HepG2 (cell line): ENCODE measurements around the gene SIGLEC7. TPM values are rescaled to one million over a fixed set of nuclear protein-coding genes. Genes with fewer than 3 reads are reported as not detected.

Source experiments
- FOXP1 ChIP-seq, 2 experiments: fragments of 450-650 bp in 1 of 2; IDR thresholded peaks; 2 replicates each; pipeline ENCODE4 v1.6.1; 2017 to 2018; ENCODE audit warnings: antibody characterized with exemption in 1 of 2
- NFIB ChIP-seq: sonication (generic); formaldehyde crosslinking; IDR thresholded peaks from 2 replicates; pipeline ENCODE4 v1.9.0; 2021; ENCODE audit warnings: missing genetic modification reagents, mild to moderate bottlenecking, borderline replicate concordance
- POLR2A ChIP-seq, 2 experiments: IDR thresholded peaks; 2 replicates each; pipeline ENCODE4 v1.6.1; 2011; ENCODE audit warnings: low read depth in 2 of 2, low read length in 2 of 2, mild to moderate bottlenecking in 1 of 2, moderate library complexity in 1 of 2; ENCODE audit not compliant: insufficient read depth in 1 of 2
- RAD51 ChIP-seq: fragments of 450-650 bp; IDR thresholded peaks from 2 replicates; pipeline ENCODE4 v1.6.1; 2016; ENCODE audit warnings: borderline replicate concordance
- RFXANK ChIP-seq: IDR thresholded peaks from 2 replicates; pipeline ENCODE4 v1.6.1; 2016
- SNRNP70 ChIP-seq: fragments of 200-400 bp; formaldehyde crosslinking; IDR thresholded peaks from 2 replicates; pipeline ENCODE4 v1.6.1; 2017; ENCODE audit warnings: mild to moderate bottlenecking, low read depth, low read length, moderate library complexity
- STAG1 ChIP-seq: sonication (generic); formaldehyde crosslinking; IDR thresholded peaks from 2 replicates; pipeline ENCODE4 v1.4.0; 2020; ENCODE audit warnings: missing genetic modification reagents
- ZMYM2 ChIP-seq: sonication (generic); formaldehyde crosslinking; IDR thresholded peaks from 2 replicates; pipeline ENCODE4 v1.8.0; 2022; ENCODE audit warnings: mild to moderate bottlenecking, missing genetic modification reagents
- ZNF326 ChIP-seq: sonication (generic); formaldehyde crosslinking; IDR thresholded peaks from 2 replicates; pipeline ENCODE4 v1.4.0; 2020; ENCODE audit warnings: missing genetic modification reagents, borderline replicate concordance
- ZNF350 ChIP-seq: sonication (generic); formaldehyde crosslinking; IDR thresholded peaks from 2 replicates; pipeline ENCODE4 v1.4.0; 2020; ENCODE audit warnings: mild to moderate bottlenecking, low read depth, missing genetic modification reagents, borderline replicate concordance
- ZNF446 ChIP-seq: sonication (generic); formaldehyde crosslinking; IDR thresholded peaks from 2 replicates; pipeline ENCODE4 v1.5.0; 2020; ENCODE audit warnings: mild to moderate bottlenecking, missing genetic modification reagents
- ZNF468 ChIP-seq: sonication (generic); formaldehyde crosslinking; IDR thresholded peaks from 2 replicates; pipeline ENCODE4 v1.8.0; 2022; ENCODE audit warnings: mild to moderate bottlenecking, moderate library complexity, missing genetic modification reagents
- ZNF615 ChIP-seq: sonication (generic); formaldehyde crosslinking; IDR thresholded peaks from 2 replicates; pipeline ENCODE4 v1.5.0; 2020; ENCODE audit warnings: mild to moderate bottlenecking, missing genetic modification reagents, borderline replicate concordance
- ZNF703 ChIP-seq: sonication (generic); formaldehyde crosslinking; IDR thresholded peaks from 2 replicates; pipeline ENCODE4 v1.5.1; 2020; ENCODE audit warnings: missing genetic modification reagents, mild to moderate bottlenecking, moderate library complexity, borderline replicate concordance
- ZNF724P ChIP-seq: sonication (generic); formaldehyde crosslinking; IDR thresholded peaks from 2 replicates; pipeline ENCODE4 v1.8.0; 2022; ENCODE audit warnings: missing genetic modification reagents, borderline replicate concordance
- polyA plus RNA-seq, 8 experiments: library from polyadenylated mRNA; depleted of rRNA in 3 of 8; stranded (reverse) in 7 of 8; unstranded in 1 of 8; fragments of >200 nt; fragmentation: Illumina TruSeq in 4 of 8; extraction: Trizol in 4 of 8; gene quantifications; 2 replicates each; pipeline versions ENCODE4 v1.2.1 to v1.2.3, GENCODE V29; 2011 to 2016; ENCODE audit warnings: low read depth in 4 of 8, missing spikeins in 1 of 8, mixed read lengths in 1 of 8; ENCODE audit not compliant: insufficient read depth in 1 of 8
- total RNA-seq, 5 experiments: library from RNA; depleted of rRNA; stranded (reverse); fragments of >200 nt; fragmentation: Illumina TruSeq; extraction: Trizol; gene quantifications; 2 replicates each; pipeline ENCODE4 v1.2.3, GENCODE V29; 2016; ENCODE audit warnings: low read depth in 1 of 5
- TF ChIP-seq, protein P1 (sequence below): sonication (generic); formaldehyde crosslinking; IDR thresholded peaks from 2 replicates; pipeline ENCODE4 v1.4.0; 2020; ENCODE audit warnings: missing genetic modification reagents
- TF ChIP-seq, protein P2 (sequence below): sonication (generic); formaldehyde crosslinking; IDR thresholded peaks from 2 replicates; pipeline ENCODE4 v1.5.0; 2020; ENCODE audit warnings: mild to moderate bottlenecking, low read depth, missing genetic modification reagents, borderline replicate concordance
- TF ChIP-seq, protein P3 (sequence below): sonication (generic); formaldehyde crosslinking; IDR thresholded peaks from 2 replicates; pipeline ENCODE4 v1.8.1; 2022; ENCODE audit warnings: mild to moderate bottlenecking, missing genetic modification reagents
- TF ChIP-seq, protein P4 (sequence below): sonication (generic); formaldehyde crosslinking; IDR thresholded peaks from 2 replicates; pipeline ENCODE4 v1.4.0; 2020; ENCODE audit warnings: low read depth, mild to moderate bottlenecking, missing genetic modification reagents

The SIGLEC7 gene
- total and polyA plus RNA-seq, 2 of the 13 experiments (the other 11 are each of a cell fraction or from before 2014, with no cell fraction given) = not detected

DNA sequence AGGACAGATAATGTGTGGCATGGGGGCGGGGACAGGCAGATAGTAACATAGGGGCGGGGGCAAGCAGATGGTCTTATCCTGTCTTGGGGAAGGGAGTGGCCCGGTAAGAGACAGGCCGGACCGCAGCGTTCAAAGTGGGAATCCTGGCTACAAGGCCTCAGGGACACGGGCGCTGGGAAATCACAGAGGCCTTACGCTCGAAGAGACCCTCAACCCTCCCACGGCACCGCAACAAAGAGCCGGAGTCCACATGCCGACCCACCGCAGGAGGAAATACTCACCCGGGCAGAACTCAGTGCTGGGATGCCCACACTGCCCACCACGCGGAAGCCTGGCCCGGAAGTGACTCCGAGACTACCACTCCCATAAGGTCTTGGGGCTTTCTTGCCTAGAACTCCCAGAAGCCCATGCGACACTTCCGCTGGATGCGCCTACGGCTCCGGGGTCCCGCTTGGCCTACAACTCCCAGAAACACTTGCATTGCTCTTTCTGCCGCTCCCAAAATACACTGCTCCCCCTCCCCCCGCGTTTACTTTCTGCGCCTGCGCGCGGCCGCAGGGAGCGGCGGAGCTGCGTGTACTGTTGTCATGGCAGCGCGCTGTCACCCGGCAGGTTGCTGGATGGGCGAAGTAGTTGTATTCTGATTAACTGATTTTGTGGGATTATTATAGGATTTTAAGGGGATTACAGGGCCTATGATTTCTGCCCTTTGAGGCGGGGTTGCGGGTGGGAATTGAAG, 33.9 kb upstream of the SIGLEC7 start, which contains the start of gene CTU1 (continued):
- TF ChIP-seq, protein P1, sequence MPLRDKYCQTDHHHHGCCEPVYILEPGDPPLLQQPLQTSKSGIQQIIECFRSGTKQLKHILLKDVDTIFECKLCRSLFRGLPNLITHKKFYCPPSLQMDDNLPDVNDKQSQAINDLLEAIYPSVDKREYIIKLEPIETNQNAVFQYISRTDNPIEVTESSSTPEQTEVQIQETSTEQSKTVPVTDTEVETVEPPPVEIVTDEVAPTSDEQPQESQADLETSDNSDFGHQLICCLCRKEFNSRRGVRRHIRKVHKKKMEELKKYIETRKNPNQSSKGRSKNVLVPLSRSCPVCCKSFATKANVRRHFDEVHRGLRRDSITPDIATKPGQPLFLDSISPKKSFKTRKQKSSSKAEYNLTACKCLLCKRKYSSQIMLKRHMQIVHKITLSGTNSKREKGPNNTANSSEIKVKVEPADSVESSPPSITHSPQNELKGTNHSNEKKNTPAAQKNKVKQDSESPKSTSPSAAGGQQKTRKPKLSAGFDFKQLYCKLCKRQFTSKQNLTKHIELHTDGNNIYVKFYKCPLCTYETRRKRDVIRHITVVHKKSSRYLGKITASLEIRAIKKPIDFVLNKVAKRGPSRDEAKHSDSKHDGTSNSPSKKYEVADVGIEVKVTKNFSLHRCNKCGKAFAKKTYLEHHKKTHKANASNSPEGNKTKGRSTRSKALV (CRISPR knock-in tag) = 0 out of 2 replicates have a peak, but pooled peaks have one; percentile 38
- TF ChIP-seq RFXANK (CRISPR knock-in tag) = peak; percentile 94
- no peak for TF ChIP-seq ZNF615 (CRISPR knock-in tag)
- TF ChIP-seq POLR2A (IDR thresholded peaks at IDR 0.05; ENCODE audit: insufficient read depth in 1 of 2, low read depth in 2 of 2, low read length in 2 of 2) = peak; percentile 80 to 86
- no peak for TF ChIP-seq ZNF703 (CRISPR knock-in tag)
- no peak for TF ChIP-seq SNRNP70
- TF ChIP-seq NFIB = no peak
- TF ChIP-seq FOXP1 (IDR thresholded peaks at IDR 0.05) = no peak
- TF ChIP-seq FOXP1 (CRISPR knock-in tag; IDR thresholded peaks at IDR 0.05) = no peak
- TF ChIP-seq ZNF724P = no peak
- TF ChIP-seq ZMYM2 (CRISPR knock-in tag) = no peak
- TF ChIP-seq ZNF350 (CRISPR knock-in tag) = peak; percentile 76; the same call in 1 of the 2 replicates
- no peak for TF ChIP-seq ZNF468 (CRISPR knock-in tag)
- TF ChIP-seq, protein P2, sequence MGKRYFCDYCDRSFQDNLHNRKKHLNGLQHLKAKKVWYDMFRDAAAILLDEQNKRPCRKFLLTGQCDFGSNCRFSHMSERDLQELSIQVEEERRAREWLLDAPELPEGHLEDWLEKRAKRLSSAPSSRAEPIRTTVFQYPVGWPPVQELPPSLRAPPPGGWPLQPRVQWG (CRISPR knock-in tag) = no peak
- TF ChIP-seq, protein P3, sequence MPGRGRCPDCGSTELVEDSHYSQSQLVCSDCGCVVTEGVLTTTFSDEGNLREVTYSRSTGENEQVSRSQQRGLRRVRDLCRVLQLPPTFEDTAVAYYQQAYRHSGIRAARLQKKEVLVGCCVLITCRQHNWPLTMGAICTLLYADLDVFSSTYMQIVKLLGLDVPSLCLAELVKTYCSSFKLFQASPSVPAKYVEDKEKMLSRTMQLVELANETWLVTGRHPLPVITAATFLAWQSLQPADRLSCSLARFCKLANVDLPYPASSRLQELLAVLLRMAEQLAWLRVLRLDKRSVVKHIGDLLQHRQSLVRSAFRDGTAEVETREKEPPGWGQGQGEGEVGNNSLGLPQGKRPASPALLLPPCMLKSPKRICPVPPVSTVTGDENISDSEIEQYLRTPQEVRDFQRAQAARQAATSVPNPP (CRISPR knock-in tag) = no peak; the same call in 1 of the 2 replicates
- TF ChIP-seq ZNF446 (CRISPR knock-in tag) = 0 out of 2 replicates have a peak, but pooled peaks have one; percentile 57
- TF ChIP-seq RAD51 = no peak
- no peak for TF ChIP-seq STAG1 (CRISPR knock-in tag)
- TF ChIP-seq, protein P4, sequence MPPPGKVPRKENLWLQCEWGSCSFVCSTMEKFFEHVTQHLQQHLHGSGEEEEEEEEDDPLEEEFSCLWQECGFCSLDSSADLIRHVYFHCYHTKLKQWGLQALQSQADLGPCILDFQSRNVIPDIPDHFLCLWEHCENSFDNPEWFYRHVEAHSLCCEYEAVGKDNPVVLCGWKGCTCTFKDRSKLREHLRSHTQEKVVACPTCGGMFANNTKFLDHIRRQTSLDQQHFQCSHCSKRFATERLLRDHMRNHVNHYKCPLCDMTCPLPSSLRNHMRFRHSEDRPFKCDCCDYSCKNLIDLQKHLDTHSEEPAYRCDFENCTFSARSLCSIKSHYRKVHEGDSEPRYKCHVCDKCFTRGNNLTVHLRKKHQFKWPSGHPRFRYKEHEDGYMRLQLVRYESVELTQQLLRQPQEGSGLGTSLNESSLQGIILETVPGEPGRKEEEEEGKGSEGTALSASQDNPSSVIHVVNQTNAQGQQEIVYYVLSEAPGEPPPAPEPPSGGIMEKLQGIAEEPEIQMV = no peak
- no peak for TF ChIP-seq ZNF326 (CRISPR knock-in tag)
